ENCODE results near the gene TRIM44.

Gene TRIM44

GRCh38 chr11:35779409-35779808, 116.8 kb downstream of the TRIM44 start:
- no peak overlapping the region for H3K4me2 ChIP-seq (ENCODE audit: low read length)
- no peaks in the 10 kb centered on the region for H3K9me2 ChIP-seq (ENCODE audit: low read depth, low read length)
- H3K9ac ChIP-seq (ENCODE audit: low read length) = no peak overlapping the region
- no peaks in the 10 kb centered on the region for H3K27me3 ChIP-seq (ENCODE audit: insufficient read depth, low read length)
- H3K4me3 ChIP-seq (ENCODE audit: low read depth, low read length, poor library complexity, severe bottlenecking) = no peak overlapping the region
- no peak overlapping the region for H2AFZ ChIP-seq (ENCODE audit: low read length)
- H3F3A ChIP-seq (ENCODE audit: insufficient read depth, low read length) = no peaks in the 10 kb centered on the region
- H3K9me3 ChIP-seq (ENCODE audit: low read length) = no peaks in the 10 kb centered on the region
- H4K20me1 ChIP-seq (ENCODE audit: insufficient read depth, low read length) = no peaks in the 10 kb centered on the region
- no peak overlapping the region for H3K27ac ChIP-seq (ENCODE audit: low read depth, low read length, poor library complexity, severe bottlenecking)
- no peaks in the 10 kb centered on the region for H3K4me1 ChIP-seq (ENCODE audit: insufficient read depth, low read length, severe bottlenecking)
- H3K36me3 ChIP-seq (ENCODE audit: insufficient read depth, low read length) = no peaks in the 10 kb centered on the region
- H3K79me2 ChIP-seq (ENCODE audit: insufficient read depth, low read length) = no peaks in the 10 kb centered on the region
- no peak for TF ChIP-seq EZH2 (IDR thresholded peaks at IDR 0.05; ENCODE audit: borderline replicate concordance, low read length)
- no peak for TF ChIP-seq CTCF (IDR thresholded peaks at IDR 0.05; ENCODE audit: low read length)

DNA sequence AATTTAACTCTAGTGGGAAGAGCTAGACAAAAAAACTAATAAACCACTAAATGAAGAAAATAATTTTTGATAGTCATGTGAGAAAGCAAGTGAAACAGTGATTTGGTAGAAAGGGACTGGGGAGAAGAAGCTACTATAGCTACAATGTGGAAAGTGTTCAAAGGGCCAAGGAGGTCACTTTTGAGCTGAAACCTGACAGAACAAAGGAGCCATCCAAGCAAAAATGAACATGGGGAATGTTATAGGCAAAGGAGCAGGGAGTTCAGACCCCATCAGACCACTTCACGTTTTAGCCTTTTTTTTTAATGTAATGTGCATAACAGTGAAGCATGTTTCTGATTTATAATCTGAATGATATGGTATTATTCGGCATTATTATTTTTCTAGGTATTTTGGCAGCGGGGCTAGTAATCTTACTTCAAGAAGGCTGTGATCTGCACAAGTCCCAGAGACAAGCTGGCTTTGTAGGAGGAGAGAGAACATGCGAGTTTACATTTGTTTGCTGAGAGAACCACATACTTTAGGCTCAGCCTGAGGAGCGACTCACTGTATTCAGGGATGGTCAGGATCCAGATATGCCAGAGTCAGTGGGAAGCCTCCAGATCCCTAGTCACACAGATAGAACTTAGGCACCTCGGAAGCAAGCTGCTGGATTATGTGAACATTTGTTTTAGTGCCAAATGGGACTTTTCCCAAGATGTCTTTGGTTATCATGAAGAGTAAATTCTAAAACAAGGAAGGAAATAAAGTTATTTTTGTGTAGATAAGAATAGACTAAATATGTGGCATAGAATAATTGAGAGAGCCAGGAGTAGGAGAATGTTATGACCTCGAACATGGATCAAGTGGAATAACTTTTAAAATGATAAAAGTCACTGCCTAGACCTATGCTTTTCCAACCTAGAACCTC, 118.6 kb downstream of the TRIM44 start:
- H3K4me2 ChIP-seq (ENCODE audit: low read length) = no peak overlapping the region
- no peaks in the 10 kb centered on the region for H3K79me2 ChIP-seq (ENCODE audit: insufficient read depth, low read length)
- H4K20me1 ChIP-seq (ENCODE audit: insufficient read depth, low read length) = no peaks in the 10 kb centered on the region
- no peaks in the 10 kb centered on the region for H3K36me3 ChIP-seq (ENCODE audit: insufficient read depth, low read length)
- H3K9me2 ChIP-seq (ENCODE audit: low read depth, low read length) = no peaks in the 10 kb centered on the region
- H3K9ac ChIP-seq (ENCODE audit: low read length) = no peak overlapping the region
- no peak overlapping the region for H3K4me3 ChIP-seq (ENCODE audit: low read depth, low read length, poor library complexity, severe bottlenecking)
- no peak overlapping the region for H3K27ac ChIP-seq (ENCODE audit: low read depth, low read length, poor library complexity, severe bottlenecking)
- TF ChIP-seq EZH2 (IDR thresholded peaks at IDR 0.05; ENCODE audit: borderline replicate concordance, low read length) (no peak), CTCF (IDR thresholded peaks at IDR 0.05; ENCODE audit: low read length) (no peak)
- no peaks in the 10 kb centered on the region for H3K27me3 ChIP-seq (ENCODE audit: insufficient read depth, low read length)
- no peak overlapping the region for H2AFZ ChIP-seq (ENCODE audit: low read length)
- H3K9me3 ChIP-seq (ENCODE audit: low read length) = no peaks in the 10 kb centered on the region
- H3F3A ChIP-seq (ENCODE audit: insufficient read depth, low read length) = no peaks in the 10 kb centered on the region
- no peaks in the 10 kb centered on the region for H3K4me1 ChIP-seq (ENCODE audit: insufficient read depth, low read length, severe bottlenecking)

- no peaks in the 10 kb centered on the region for H3K36me3 ChIP-seq (ENCODE audit: insufficient read depth, low read length)
- no peaks in the 10 kb centered on the region for H3F3A ChIP-seq (ENCODE audit: insufficient read depth, low read length)
- no peak overlapping the region for H3K9ac ChIP-seq (ENCODE audit: low read length)
- no peaks in the 10 kb centered on the region for H3K27me3 ChIP-seq (ENCODE audit: insufficient read depth, low read length)
- H3K4me2 ChIP-seq (ENCODE audit: low read length) = no peak overlapping the region
- no peak overlapping the region for H3K4me3 ChIP-seq (ENCODE audit: low read depth, low read length, poor library complexity, severe bottlenecking)
- no peaks in the 10 kb centered on the region for H3K79me2 ChIP-seq (ENCODE audit: insufficient read depth, low read length)
- no peaks in the 10 kb centered on the region for H4K20me1 ChIP-seq (ENCODE audit: insufficient read depth, low read length)
- H3K9me2 ChIP-seq (ENCODE audit: low read depth, low read length) = no peaks in the 10 kb centered on the region
- H3K27ac ChIP-seq (ENCODE audit: low read depth, low read length, poor library complexity, severe bottlenecking) = no peak overlapping the region
- H3K9me3 ChIP-seq (ENCODE audit: low read length) = no peaks in the 10 kb centered on the region
- H2AFZ ChIP-seq (ENCODE audit: low read length) = no peak overlapping the region
- no peak for TF ChIP-seq CTCF (IDR thresholded peaks at IDR 0.05; ENCODE audit: low read length)
- no peaks in the 10 kb centered on the region for H3K4me1 ChIP-seq (ENCODE audit: insufficient read depth, low read length, severe bottlenecking)
These were observed 119.4 kb downstream of the TRIM44 start for GRCh38 chr11:35781861-35782470.

Data from OCI-LY1 (cell line).